ENCODE data around the gene ENOSF1. TPM values are rescaled to one million over a fixed set of nuclear protein-coding genes. Genes with fewer than 3 reads are reported as not detected.
A peak's percentile ranks its signal among the peaks of the same experiment; 100 is the strongest.

Gene ENOSF1
- total and polyA plus RNA-seq, 2 of the 13 experiments (the other 11 are each of a cell fraction or from before 2014, with no cell fraction given) = 37.6 to 40.1 TPM

DNA sequence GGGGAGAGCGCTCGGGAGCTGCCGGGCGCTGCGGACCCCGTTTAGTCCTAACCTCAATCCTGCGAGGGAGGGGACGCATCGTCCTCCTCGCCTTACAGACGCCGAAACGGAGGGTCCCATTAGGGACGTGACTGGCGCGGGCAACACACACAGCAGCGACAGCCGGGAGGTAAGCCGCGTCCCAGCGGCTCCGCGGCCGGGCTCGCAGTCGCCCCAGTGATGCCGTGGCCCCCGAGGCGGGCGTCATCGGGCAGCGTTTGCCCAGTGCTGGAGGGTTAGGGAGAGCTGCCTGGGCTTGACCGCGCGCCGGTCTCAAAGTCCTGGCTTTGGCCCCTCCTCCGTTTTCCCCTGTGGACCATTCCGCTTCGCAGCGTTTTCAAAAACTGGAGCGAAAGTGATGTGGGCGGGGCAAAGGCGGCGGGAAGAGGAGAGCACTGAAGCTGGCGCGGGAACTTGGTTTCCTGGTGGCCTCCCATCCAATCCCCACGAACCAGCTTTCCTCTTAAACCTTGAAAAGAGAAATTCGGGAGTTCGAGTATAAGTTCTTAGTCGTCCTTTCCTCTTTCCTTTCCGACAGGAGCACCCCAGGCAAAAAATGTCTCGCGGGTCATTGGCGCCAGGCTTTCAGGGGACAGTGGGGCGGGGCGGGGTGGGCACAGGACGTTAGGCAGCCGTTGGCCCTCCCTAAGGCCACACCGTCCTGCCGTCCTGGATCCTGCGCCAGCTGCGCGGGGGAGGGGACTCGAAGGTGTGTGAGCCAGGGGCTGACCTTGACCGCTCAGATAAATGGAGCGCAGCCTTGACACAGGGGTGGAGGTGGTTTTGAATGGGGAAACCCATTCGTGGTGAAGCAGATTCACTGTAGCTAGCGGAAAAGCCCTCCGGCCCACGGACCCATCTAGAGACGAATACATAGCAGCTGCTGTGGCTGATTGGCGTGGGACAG is 54.2 kb downstream of the ENOSF1 start (continued):
- TF ChIP-seq SMAD9 (CRISPR knock-in tag; IDR thresholded peaks at IDR 0.05) = 0 out of 2 replicates have a peak, but pooled peaks have one; percentile 27
- TF ChIP-seq NR2C2 (CRISPR knock-in tag; IDR thresholded peaks at IDR 0.05; ENCODE audit: borderline replicate concordance) = no peak
- no peak for TF ChIP-seq BORCS8-MEF2B (CRISPR knock-in tag; IDR thresholded peaks at IDR 0.05)
- no peak; the same call in 1 of the 2 replicates for TF ChIP-seq HIVEP1 (CRISPR knock-in tag; IDR thresholded peaks at IDR 0.05)
- no peak for TF ChIP-seq NFE2 (CRISPR knock-in tag; IDR thresholded peaks at IDR 0.05)
- no peak for TF ChIP-seq ZNF879 (CRISPR knock-in tag; IDR thresholded peaks at IDR 0.05)
- TF ChIP-seq ZNF713 (CRISPR knock-in tag; IDR thresholded peaks at IDR 0.05) = no peak
- 0 out of 2 replicates have a peak, but pooled peaks have one; percentile 10 for TF ChIP-seq MLXIP (CRISPR knock-in tag; IDR thresholded peaks at IDR 0.05; ENCODE audit: borderline replicate concordance)
- TF ChIP-seq ZNF207 (IDR thresholded peaks at IDR 0.05; ENCODE audit: borderline replicate concordance) = no peak
- TF ChIP-seq, protein P1, sequence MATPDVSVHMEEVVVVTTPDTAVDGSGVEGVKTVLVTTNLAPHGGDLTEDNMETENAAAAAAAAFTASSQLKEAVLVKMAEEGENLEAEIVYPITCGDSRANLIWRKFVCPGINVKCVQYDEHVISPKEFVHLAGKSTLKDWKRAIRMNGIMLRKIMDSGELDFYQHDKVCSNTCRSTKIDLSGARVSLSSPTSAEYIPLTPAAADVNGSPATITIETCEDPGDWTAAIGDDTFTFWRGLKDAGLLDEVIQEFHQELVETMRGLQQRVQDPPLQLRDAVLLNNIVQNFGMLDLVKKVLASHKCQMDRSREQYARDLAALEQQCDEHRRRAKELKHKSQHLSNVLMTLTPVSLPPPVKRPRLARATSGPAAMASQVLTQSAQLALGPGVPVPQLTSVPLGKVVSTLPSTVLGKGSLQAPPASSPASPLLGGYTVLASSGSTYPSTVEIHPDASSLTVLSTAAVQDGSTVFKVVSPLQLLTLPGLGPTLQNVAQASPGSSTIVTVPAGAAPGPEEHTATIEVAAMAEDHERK (CRISPR knock-in tag; IDR thresholded peaks at IDR 0.05; ENCODE audit: low read depth) = no peak
- TF ChIP-seq HMG20A (CRISPR knock-in tag; IDR thresholded peaks at IDR 0.05; ENCODE audit: borderline replicate concordance) = peak; percentile 45; the same call in 1 of the 2 replicates
- no peak for TF ChIP-seq ZBTB3 (CRISPR knock-in tag; IDR thresholded peaks at IDR 0.05; ENCODE audit: borderline replicate concordance, low read depth)
- TF ChIP-seq TGIF2 (CRISPR knock-in tag; IDR thresholded peaks at IDR 0.05) = no peak
- TF ChIP-seq ZSCAN22 (CRISPR knock-in tag; IDR thresholded peaks at IDR 0.05) = no peak
- TF ChIP-seq ZNF451 (CRISPR knock-in tag; IDR thresholded peaks at IDR 0.05) = no peak
- no peak for TF ChIP-seq ZFP62 (CRISPR knock-in tag; IDR thresholded peaks at IDR 0.05)
- no peak for TF ChIP-seq CENPX (CRISPR knock-in tag; IDR thresholded peaks at IDR 0.05)
- TF ChIP-seq NONO (IDR thresholded peaks at IDR 0.05) = no peak
- peak; percentile 75; the same call in 1 of the 2 replicates for TF ChIP-seq NONO (CRISPR knock-in tag; conservative IDR thresholded peaks at IDR 0.05)
- peak; percentile 69; the same call in 1 of the 2 replicates for TF ChIP-seq ZSCAN30 (CRISPR knock-in tag; IDR thresholded peaks at IDR 0.05)
- peak; percentile 72 for TF ChIP-seq DR1 (CRISPR knock-in tag; IDR thresholded peaks at IDR 0.05)
- TF ChIP-seq, protein P2, sequence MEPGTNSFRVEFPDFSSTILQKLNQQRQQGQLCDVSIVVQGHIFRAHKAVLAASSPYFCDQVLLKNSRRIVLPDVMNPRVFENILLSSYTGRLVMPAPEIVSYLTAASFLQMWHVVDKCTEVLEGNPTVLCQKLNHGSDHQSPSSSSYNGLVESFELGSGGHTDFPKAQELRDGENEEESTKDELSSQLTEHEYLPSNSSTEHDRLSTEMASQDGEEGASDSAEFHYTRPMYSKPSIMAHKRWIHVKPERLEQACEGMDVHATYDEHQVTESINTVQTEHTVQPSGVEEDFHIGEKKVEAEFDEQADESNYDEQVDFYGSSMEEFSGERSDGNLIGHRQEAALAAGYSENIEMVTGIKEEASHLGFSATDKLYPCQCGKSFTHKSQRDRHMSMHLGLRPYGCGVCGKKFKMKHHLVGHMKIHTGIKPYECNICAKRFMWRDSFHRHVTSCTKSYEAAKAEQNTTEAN (CRISPR knock-in tag; conservative IDR thresholded peaks at IDR 0.05) = 0 out of 2 replicates have a peak, but pooled peaks have one; percentile 27
- TF ChIP-seq MTA1 (CRISPR knock-in tag; IDR thresholded peaks at IDR 0.05; ENCODE audit: borderline replicate concordance) = peak; percentile 55; the same call in 1 of the 2 replicates
- peak; percentile 87 for TF ChIP-seq ZNF430 (CRISPR knock-in tag; IDR thresholded peaks at IDR 0.05)
- TF ChIP-seq NR2F1 (CRISPR knock-in tag; IDR thresholded peaks at IDR 0.05) = peak in 1 of 2 experiments; percentile 53; a peak in 1 of 4 replicates

Data from HepG2 (cell line).